ENCODE results near the gene TEDC2. TPM values are rescaled to one million over a fixed set of nuclear protein-coding genes. Genes with fewer than 3 reads are reported as not detected.
"Not testable (repeated sequence)": the region's sequence is repeated elsewhere in the genome, so short reads cannot be mapped to it uniquely, and the experiment has no call there.

Gene TEDC2
- total and polyA plus RNA-seq, 5 experiments from 2014 or later = 0.52 to 0.96 (median 0.76) TPM; not detected in 2

- Mint-ChIP-seq H3K9me3 (no peaks in the 10 kb centered on the region), H3K4me1 (peaks cover 9 to 15% (median 14%) of the 10 kb centered on the region in 4 donors), H3K36me3 (peaks cover 0 to 4% (median 4%) of the 10 kb centered on the region in 3 donors), H3K27ac (peak overlapping the region in 6 of 10 donors; percentile 4 to 88 (median 44)), H3K27me3 (peaks cover 0 to 1% (median 0%) of the 10 kb centered on the region in 5 donors), H3K4me3 (peak overlapping the region; percentile 77 to 93 (median 88))
- ATAC-seq (peak in 1 of 2 donors; percentile 32), DNase-seq (no peak)
- POLR2A ChIA-PET = interaction anchor here (0.6 to 1.6 kb wide), 3 partner anchors 32 to 624 kb away, joined by 4 to 6 read pairs (median 5); partner anchors contain the start of genes TEDC2 and TRAF7
Observed at GRCh38 chr16:2428784-2429033, 31.2 kb upstream of the TEDC2 start.

DNA sequence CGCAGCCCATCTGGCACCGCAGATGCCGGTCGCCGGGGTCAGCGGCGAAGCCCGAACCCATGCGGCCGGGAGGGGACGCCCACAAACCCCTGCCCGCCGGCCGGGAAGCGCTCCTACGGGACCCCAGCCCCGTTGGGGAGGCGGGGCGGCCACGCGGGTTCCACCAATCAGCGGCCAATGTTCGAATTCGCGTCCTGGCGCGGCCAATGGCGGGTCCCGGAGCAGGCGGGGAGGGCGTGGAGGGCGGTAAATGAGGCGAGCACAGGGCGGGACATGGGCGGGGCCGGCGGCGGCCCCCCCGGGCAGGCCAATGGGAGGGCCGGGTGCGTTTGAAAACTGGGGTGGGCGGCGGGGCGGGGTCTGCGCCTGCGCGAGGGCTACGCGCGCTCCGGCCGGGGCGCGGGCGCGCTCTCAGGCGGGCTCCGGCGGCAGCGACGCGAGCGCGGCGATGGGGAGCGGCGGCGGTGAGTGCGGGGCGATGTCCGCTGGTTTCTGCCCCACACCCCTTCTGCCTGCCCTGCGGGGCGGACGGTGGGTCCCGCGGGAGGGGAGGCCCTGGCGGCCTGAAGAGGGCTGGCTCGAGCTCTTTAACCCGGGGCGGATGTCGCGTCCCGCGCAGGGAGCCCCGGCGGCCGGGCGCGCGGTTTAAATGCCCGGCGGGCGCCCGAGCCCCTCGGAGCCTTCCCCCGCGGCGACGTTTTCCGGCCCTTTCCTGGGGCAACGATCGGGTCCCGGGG lies 30.7 kb upstream of the TEDC2 start, which contains the start of gene CCNF:
Gene CCNF (plus strand): TSS at position 414 of the 737 bp plus-strand sequence. CDS start 35 bp downstream, at position 449.
- POLR2A ChIA-PET = interaction anchor here (0.6 to 1.7 kb wide), 5 partner anchors 31 to 647 kb away, joined by 3 to 6 read pairs (median 5); partner anchors contain the start of genes ATP6V0C, NUBP2, SPSB3 and TEDC2
- peaks cover 9 to 15% (median 14%) of the 10 kb centered on the region in 4 donors for H3K4me1 Mint-ChIP-seq
- ATAC-seq = peak; percentile 94 to 97
- peak; percentile 90 to 98 (median 94) for DNase-seq
- no peaks in the 10 kb centered on the region for H3K9me3 Mint-ChIP-seq
- H3K36me3 Mint-ChIP-seq = peaks cover 0 to 4% (median 4%) of the 10 kb centered on the region in 3 donors
- peaks cover 0 to 1% (median 0%) of the 10 kb centered on the region in 5 donors for H3K27me3 Mint-ChIP-seq
- H3K4me3 Mint-ChIP-seq = peak within 1 kb of the TSS; percentile 77 to 93 (median 88)
- peak within 1 kb of the TSS in 9 of 10 donors; percentile 17 to 88 (median 71) for H3K27ac Mint-ChIP-seq

- H3K36me3 Mint-ChIP-seq = peaks cover 0 to 4% (median 4%) of the 10 kb centered on the region in 3 donors
- no peak for ATAC-seq
- peaks cover 0 to 1% (median 0%) of the 10 kb centered on the region in 5 donors for H3K27me3 Mint-ChIP-seq
- H3K4me3 Mint-ChIP-seq = peak overlapping the region; percentile 72 to 89 (median 86)
- H3K9me3 Mint-ChIP-seq = no peaks in the 10 kb centered on the region
- POLR2A ChIA-PET = interaction anchor here (0.5 to 1.7 kb wide), 6 partner anchors 9 to 647 kb away, joined by 3 to 9 read pairs (median 3); partner anchors contain the start of genes ATP6V0C, NUBP2 and SPSB3
- DNase-seq = peak in 3 of 10 donors; percentile 16 to 21 (median 19)
- H3K4me1 Mint-ChIP-seq = peaks cover 9 to 15% (median 14%) of the 10 kb centered on the region in 4 donors
- peak overlapping the region in 8 of 10 donors; percentile 10 to 82 (median 68) for H3K27ac Mint-ChIP-seq
Observed at GRCh38 chr16:2429771-2430663, 29.9 kb upstream of the TEDC2 start.

GRCh38 chr16:2432286-2432685 lies 27.6 kb upstream of the TEDC2 start:
- Mint-ChIP-seq H3K27me3 (peaks cover 0 to 1% (median 0%) of the 10 kb centered on the region in 5 donors), H3K27ac (no peak overlapping the region), H3K4me1 (peaks cover 9 to 18% (median 14%) of the 10 kb centered on the region in 4 donors), H3K36me3 (peaks cover 0 to 4% (median 4%) of the 10 kb centered on the region in 3 donors), H3K4me3 (no peak overlapping the region), H3K9me3 (no peaks in the 10 kb centered on the region)
- ATAC-seq = no peak
- POLR2A ChIA-PET = interaction anchor here (0.7 kb wide), 1 partner anchor 99 kb away, joined by 3 read pairs; the partner anchor contains the start of gene CEMP1
- DNase-seq = no peak

DNA sequence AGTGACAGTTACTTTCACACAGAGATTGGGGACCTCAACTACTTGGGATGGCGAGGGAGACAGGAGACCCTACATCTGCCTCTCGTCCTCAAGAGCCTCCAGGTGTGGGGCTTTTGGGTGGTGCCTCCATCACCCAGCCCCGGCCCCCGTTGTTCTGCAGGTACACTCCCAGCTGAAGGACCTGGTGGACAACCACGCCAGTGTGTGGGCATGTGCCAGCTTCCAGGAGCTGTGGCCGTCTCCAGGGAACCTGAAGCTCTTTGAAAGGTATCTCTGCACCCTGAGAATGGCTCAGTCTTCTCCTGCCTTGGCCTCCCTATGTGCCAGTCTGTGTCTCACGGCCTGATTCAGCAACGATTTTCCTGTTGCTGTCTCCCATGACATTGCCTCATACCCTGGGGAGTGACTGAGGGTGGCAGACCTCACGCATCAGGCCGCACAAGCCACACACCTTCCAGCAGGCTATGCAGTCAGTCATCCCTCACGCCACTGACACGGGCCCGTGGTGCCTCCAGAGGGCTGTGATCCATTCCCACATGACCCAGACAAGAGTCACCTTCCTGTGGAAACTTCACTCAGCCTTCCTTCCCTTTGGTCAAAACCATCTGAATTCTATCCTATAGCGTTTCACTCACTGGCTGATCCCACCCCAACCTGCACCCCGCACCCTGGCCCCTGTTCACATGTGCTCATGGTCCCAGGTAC lies 27.0 kb upstream of the TEDC2 start:
- Mint-ChIP-seq H3K27ac (peak overlapping the region in 1 of 10 donors; percentile 9), H3K4me3 (no peak overlapping the region), H3K9me3 (no peaks in the 10 kb centered on the region), H3K27me3 (peaks cover 0 to 1% (median 0%) of the 10 kb centered on the region in 5 donors), H3K4me1 (peaks cover 9 to 16% (median 14%) of the 10 kb centered on the region in 4 donors), H3K36me3 (peaks cover 0 to 4% (median 4%) of the 10 kb centered on the region in 3 donors)
- ATAC-seq (no peak), DNase-seq (no peak)
- POLR2A ChIA-PET = no interaction called here

- peaks cover 7 to 22% (median 11%) of the 10 kb centered on the region in 4 donors for H3K4me1 Mint-ChIP-seq
- DNase-seq, H3K9me3 Mint-ChIP-seq, H3K4me3 Mint-ChIP-seq, POLR2A ChIA-PET, H3K36me3 Mint-ChIP-seq, ATAC-seq, H3K27me3 Mint-ChIP-seq: not testable (repeated sequence)
- H3K27ac Mint-ChIP-seq = peak overlapping the region in 1 of 10 donors; percentile 7
Observed at GRCh38 chr16:2435236-2435635, 24.7 kb upstream of the TEDC2 start.

DNA sequence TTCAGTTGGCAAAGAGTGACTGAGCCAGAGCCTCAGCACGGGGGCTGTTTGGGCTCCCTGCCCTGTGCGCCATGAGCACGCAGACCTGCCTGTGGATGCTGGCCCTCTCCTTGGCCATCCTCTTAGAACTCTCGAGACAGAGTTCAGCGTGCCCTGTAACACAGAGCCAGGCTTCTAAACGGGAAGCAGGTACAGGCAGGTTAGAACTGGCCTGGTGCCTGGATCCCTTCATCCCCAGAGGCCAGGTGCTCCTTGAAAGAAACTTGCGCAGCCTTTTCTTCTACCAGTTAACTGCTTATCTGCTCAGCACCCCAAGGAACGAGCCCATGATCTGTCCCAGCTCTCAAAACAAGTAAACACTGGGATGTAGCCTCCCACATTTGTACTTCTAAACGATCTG lies 23.8 kb upstream of the TEDC2 start:
- no peak overlapping the region for H3K27ac Mint-ChIP-seq
- ATAC-seq (no peak), DNase-seq (no peak)
- H3K9me3 Mint-ChIP-seq = no peaks in the 10 kb centered on the region
- H3K36me3 Mint-ChIP-seq = peaks cover 0 to 7% (median 4%) of the 10 kb centered on the region in 3 donors
- H3K27me3 Mint-ChIP-seq = no peaks in the 10 kb centered on the region
- peaks cover 0 to 15% (median 8%) of the 10 kb centered on the region in 4 donors for H3K4me1 Mint-ChIP-seq
- POLR2A ChIA-PET = interaction anchor here (0.7 kb wide), 1 partner anchor 143 kb away, joined by 3 read pairs; no protein-coding TSS in a partner anchor
- H3K4me3 Mint-ChIP-seq = no peak overlapping the region

DNA sequence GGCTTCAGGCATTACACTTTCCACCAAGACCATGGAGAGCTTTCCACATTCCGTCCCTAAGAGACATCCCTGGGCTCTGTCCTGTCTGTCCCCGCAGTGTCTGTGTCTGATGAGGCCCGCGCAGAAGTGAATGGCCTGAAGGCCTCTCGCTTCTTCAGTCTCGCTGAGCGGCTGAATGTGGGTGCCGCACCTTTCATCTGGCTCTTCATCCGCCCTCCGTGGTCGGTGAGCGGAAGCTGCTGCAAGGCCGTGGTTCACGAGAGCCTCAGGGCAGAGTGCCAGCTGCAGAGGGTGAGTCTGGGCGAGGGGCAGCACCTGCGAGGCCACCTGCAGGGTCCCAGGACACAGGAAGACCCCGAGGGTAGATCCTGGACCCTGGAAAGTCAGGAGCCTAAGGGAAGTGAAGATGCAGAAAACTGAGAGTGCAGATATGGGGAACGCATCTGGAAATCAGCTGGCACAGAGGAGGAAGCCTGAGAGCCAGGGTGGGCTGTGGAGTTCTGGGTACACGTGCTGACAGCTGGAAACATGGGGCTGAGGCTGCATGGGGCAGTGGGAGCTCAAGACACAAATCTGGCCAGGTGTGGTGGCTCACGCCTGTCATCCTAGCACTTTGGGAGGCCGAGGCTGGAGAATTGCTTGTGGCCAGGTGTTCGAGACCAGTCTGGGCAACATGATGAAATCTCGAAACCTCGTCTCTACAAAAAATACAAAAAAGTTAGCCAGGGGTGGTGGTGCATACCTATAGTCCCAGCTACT lies 22.7 kb upstream of the TEDC2 start:
- Mint-ChIP-seq H3K9me3 (no peaks in the 10 kb centered on the region), H3K36me3 (peaks cover 0 to 7% (median 4%) of the 10 kb centered on the region in 3 donors), H3K27me3 (no peaks in the 10 kb centered on the region), H3K4me1 (peaks cover 0 to 15% (median 8%) of the 10 kb centered on the region in 4 donors), H3K4me3 (no peak overlapping the region), H3K27ac (no peak overlapping the region)
- DNase-seq = no peak
- POLR2A ChIA-PET = interaction anchor here (0.6 kb wide), 1 partner anchor 708 kb away, joined by 3 read pairs; no protein-coding TSS in a partner anchor
- ATAC-seq = no peak

DNA sequence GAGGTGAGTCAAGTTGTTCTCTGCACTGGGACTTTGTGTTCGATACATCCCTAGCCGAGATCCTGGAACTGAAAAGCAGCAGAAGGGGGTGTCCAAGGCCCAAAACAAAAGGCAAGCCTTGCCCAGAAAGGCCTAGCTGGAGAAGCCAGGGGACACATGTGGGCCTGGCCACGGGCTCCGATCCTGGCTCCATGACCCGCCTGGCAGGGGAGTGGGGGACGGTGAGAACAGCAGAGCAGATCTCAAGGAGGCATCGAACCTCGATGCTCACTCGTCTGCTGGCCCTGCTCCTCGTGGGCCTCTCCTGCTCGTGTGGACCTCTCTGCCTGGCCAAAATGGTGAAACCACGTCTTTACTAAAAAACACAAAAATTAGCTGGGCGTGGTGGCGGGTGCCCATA lies 21.8 kb upstream of the TEDC2 start:
- no peak for ATAC-seq
- peaks cover 0 to 5% (median 2%) of the 10 kb centered on the region in 3 donors for H3K36me3 Mint-ChIP-seq

DNA sequence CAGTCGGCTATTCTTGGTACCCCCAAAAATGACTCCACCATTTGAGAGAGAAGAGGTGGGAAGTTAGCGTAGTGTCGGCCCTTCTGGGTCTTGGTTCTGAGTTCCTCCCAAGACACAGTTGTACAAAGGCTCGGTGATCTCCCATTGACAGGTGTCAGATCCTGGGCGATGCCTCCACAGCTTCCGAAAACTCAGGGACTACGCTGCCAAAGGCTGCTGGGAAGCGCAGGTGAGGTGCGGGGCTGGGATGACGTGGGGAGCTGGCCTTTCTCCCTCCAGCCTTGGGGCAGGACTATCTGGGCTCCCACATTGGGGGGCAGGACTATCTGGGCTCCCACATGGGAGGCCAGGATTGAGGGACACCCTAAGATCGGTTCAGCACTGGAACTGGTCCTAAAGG lies 20.3 kb upstream of the TEDC2 start:
- ATAC-seq (no peak), DNase-seq (no peak)
- Mint-ChIP-seq H3K4me1 (peaks cover 0 to 15% (median 7%) of the 10 kb centered on the region in 4 donors), H3K27me3 (no peaks in the 10 kb centered on the region), H3K9me3 (no peaks in the 10 kb centered on the region), H3K36me3 (peaks cover 0 to 8% (median 0%) of the 10 kb centered on the region in 3 donors), H3K4me3 (no peak overlapping the region), H3K27ac (peak overlapping the region in 3 of 10 donors; percentile 11 to 82 (median 30))
- POLR2A ChIA-PET = interaction anchor here (1.1 kb wide), 1 partner anchor 20 kb away, joined by 3 read pairs; the partner anchor contains the start of gene TEDC2

More for the DNA sequence above, 21.8 kb upstream of the TEDC2 start:
- Mint-ChIP-seq H3K4me3 (no peak overlapping the region), H3K9me3 (no peaks in the 10 kb centered on the region), H3K27me3 (no peaks in the 10 kb centered on the region), H3K27ac (no peak overlapping the region), H3K4me1 (peaks cover 0 to 15% (median 7%) of the 10 kb centered on the region in 4 donors)
- POLR2A ChIA-PET = interaction anchor here (0.6 kb wide), 1 partner anchor 709 kb away, joined by 3 read pairs; no protein-coding TSS in a partner anchor
- no peak for DNase-seq

Data from naive thymus-derived CD8-positive, alpha-beta T cell (primary cell).